Type B pancreatic cell (in vitro differentiated cells): Measurements from ENCODE around the gene MMEL1. TPM values are rescaled to one million over a fixed set of nuclear protein-coding genes. Genes with fewer than 3 reads are reported as not detected.
A peak's percentile ranks its signal among the peaks of the same experiment; 100 is the strongest.
"Not testable (repeated sequence)": the region's sequence is repeated elsewhere in the genome, so short reads cannot be mapped to it uniquely, and the experiment has no call there.

ENCODE experiments used
- DNase-seq: peaks from one replicate; pipeline ENCODE4 v3.0.0; 2021; ENCODE audit warnings: mixed read lengths; ENCODE audit not compliant: unreplicated experiment; ENCODE audit errors: extremely low spot score
- H3K27ac Mint-ChIP-seq: 2 replicates; pipeline ENCODE4 v1.8.0; 2021; ENCODE audit warnings: mild to moderate bottlenecking, mixed read lengths
- H3K27me3 Mint-ChIP-seq: 2 replicates; pipeline ENCODE4 v1.8.0; 2021; ENCODE audit warnings: mixed read lengths
- H3K36me3 Mint-ChIP-seq: 2 replicates; pipeline ENCODE4 v1.8.0; 2021; ENCODE audit warnings: mixed read lengths
- H3K4me1 Mint-ChIP-seq: one replicate; pipeline ENCODE4 v1.8.0; 2021; ENCODE audit warnings: mixed read lengths; ENCODE audit not compliant: unreplicated experiment
- H3K4me3 Mint-ChIP-seq: 2 replicates; pipeline ENCODE4 v1.8.0; 2021; ENCODE audit warnings: mild to moderate bottlenecking, mixed read lengths
- H3K9me3 Mint-ChIP-seq: 2 replicates; pipeline ENCODE4 v1.8.0; 2021; ENCODE audit warnings: mixed read lengths
- CTCF ChIP-seq: fragments of 200-600 bp; sonication (generic); conservative IDR thresholded peaks from 2 replicates; pipeline ENCODE4 v1.5.0; 2021; ENCODE audit warnings: antibody characterized with exemption, mild to moderate bottlenecking
- total RNA-seq: library from RNA; stranded (reverse); gene quantifications from 2 replicates; pipeline ENCODE4 v1.2.1, GENCODE V29; 2021; ENCODE audit warnings: low replicate concordance

MMEL1 gene
- total RNA-seq, 1 donor from 2014 or later = 1.1 TPM

DNA sequence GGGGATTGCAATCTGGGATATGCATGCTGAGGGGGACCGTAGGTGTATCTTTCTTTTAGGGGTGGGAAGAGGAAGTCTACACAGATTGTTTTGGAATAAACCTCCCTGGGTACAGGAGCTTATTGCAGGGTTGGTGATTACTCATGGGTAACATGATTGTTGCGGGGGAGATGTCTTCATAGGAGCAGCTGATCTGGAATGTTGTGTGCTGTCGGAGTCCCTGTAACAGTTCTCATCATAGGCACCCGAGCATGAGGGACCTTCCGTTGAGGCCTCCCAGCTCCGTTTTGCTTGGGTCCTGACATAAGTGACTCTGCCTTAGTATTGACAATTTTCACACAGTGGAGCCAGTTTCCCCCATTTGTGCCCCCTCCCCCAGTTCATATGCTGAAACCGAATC lies 50.4 kb downstream of the MMEL1 start:
- DNase-seq = no peak
- H3K27ac Mint-ChIP-seq = peak overlapping the region; percentile 59
- TF ChIP-seq CTCF = no peak
- peaks cover 4% of the 10 kb centered on the region for H3K9me3 Mint-ChIP-seq
- H3K4me3 Mint-ChIP-seq = peak overlapping the region; percentile 16
- H3K27me3 Mint-ChIP-seq = peaks cover 3% of the 10 kb centered on the region
- H3K36me3 Mint-ChIP-seq = no peaks in the 10 kb centered on the region
- H3K4me1 Mint-ChIP-seq = peaks cover 13% of the 10 kb centered on the region

- H3K27me3 Mint-ChIP-seq = peaks cover 3% of the 10 kb centered on the region
- H3K4me1 Mint-ChIP-seq = peaks cover 13% of the 10 kb centered on the region
- H3K9me3 Mint-ChIP-seq = peaks cover 4% of the 10 kb centered on the region
Observed at GRCh38 chr1:2580691-2581090, 52.1 kb downstream of the MMEL1 start.

DNA sequence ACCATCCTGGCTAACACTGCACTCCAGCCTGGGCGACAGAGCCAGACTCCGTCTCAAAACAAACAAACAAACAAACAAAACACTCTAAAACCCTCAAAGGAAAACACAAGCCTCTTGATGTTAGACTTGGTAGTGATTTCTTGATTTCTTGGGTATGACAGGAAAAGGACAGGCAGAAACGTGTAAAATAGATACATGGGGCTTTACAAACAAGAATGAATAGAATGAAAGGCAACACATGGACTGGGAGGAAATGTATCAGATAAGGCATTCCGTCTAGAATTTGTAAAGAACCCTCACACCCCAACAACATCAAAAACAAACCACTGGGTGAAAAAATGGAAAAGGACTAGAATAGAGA lies 54.1 kb downstream of the MMEL1 start:
- no peak for DNase-seq
- H3K4me3 Mint-ChIP-seq = no peak overlapping the region
- H3K27me3 Mint-ChIP-seq = peaks cover 3% of the 10 kb centered on the region
- peak; percentile 12 for TF ChIP-seq CTCF
- H3K36me3 Mint-ChIP-seq = no peaks in the 10 kb centered on the region
- H3K27ac Mint-ChIP-seq = peak overlapping the region; percentile 64
- peaks cover 8% of the 10 kb centered on the region for H3K9me3 Mint-ChIP-seq
- H3K4me1 Mint-ChIP-seq = peaks cover 5% of the 10 kb centered on the region

More at GRCh38 chr1:2580691-2581090, 52.1 kb downstream of the MMEL1 start:
- Mint-ChIP-seq H3K4me3 (no peak overlapping the region), H3K36me3 (no peaks in the 10 kb centered on the region), H3K27ac (no peak overlapping the region)
- no peak for DNase-seq
- no peak for TF ChIP-seq CTCF

- H3K4me1 Mint-ChIP-seq, H3K27me3 Mint-ChIP-seq: not testable (repeated sequence)
Observed at GRCh38 chr1:2577565-2578075, 55.2 kb downstream of the MMEL1 start.

DNA sequence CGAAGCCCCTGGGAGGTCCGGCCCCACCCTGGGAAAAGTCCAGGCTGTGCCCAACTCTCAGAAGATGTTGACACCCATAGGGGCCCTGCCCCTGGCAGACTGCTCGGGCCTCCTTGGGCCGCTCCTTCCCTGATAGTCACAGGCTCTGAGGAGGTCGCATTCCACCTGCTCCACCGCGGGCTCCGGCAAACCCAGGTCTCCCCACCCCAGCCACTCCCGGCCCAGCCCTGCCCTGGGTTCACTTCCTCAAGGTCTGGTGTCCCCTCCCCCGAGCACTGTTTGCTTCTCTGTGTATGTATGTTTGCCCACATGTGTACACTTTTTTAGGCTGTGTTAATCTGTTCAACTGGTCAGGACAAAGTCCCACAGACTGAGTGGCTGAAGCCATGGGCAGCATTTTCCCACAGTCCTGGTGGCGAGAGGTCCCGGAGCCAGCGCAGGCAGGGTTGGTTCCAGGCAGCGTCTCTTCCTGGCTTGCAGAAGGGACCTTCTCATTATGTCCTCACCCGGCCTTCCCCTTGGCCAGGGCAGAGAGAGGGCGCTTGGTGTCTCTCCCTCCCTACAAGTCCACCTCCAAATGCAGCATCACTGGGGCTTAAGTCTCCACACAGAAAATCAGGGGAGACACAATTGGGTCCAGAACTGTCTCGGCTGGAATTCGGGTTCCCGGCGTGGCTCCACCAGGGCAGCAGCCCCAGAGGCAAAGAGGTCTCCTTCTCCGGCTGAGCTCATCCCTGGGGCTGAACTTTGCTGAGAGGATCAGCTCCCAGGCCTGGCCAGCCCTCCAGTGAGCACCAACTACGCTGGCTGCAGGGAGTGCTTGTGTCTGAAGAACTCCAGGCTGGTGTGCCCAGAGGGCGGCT lies 56.8 kb downstream of the MMEL1 start:
- H3K27me3 Mint-ChIP-seq = peaks cover 6% of the 10 kb centered on the region
- peak overlapping the region; percentile 54 for H3K4me3 Mint-ChIP-seq
- H3K27ac Mint-ChIP-seq = peak overlapping the region; percentile 86
- peaks cover 12% of the 10 kb centered on the region for H3K9me3 Mint-ChIP-seq
- DNase-seq = no peak
- no peaks in the 10 kb centered on the region for H3K36me3 Mint-ChIP-seq
- TF ChIP-seq CTCF = no peak
- peaks cover 5% of the 10 kb centered on the region for H3K4me1 Mint-ChIP-seq

More at GRCh38 chr1:2577565-2578075, 55.2 kb downstream of the MMEL1 start:
- H3K4me3 Mint-ChIP-seq, H3K27ac Mint-ChIP-seq, DNase-seq, H3K36me3 Mint-ChIP-seq: not testable (repeated sequence)
- H3K9me3 Mint-ChIP-seq = peaks cover 15% of the 10 kb centered on the region

GRCh38 chr1:2574350-2574749 lies 58.5 kb downstream of the MMEL1 start:
- no peak for DNase-seq
- Mint-ChIP-seq H3K36me3 (no peaks in the 10 kb centered on the region), H3K4me1 (peaks cover 5% of the 10 kb centered on the region), H3K27ac (no peak overlapping the region), H3K9me3 (peaks cover 12% of the 10 kb centered on the region), H3K4me3 (no peak overlapping the region), H3K27me3 (peaks cover 8% of the 10 kb centered on the region)
- TF ChIP-seq CTCF = no peak
